ENCODE measurements around the gene QRICH1. TPM values are rescaled to one million over a fixed set of nuclear protein-coding genes. Genes with fewer than 3 reads are reported as not detected.

The QRICH1 gene
- total and polyA plus RNA-seq, 2 of the 13 experiments (the other 11 are each of a cell fraction or from before 2014, with no cell fraction given) = 52.6 to 102 TPM

- TF ChIP-seq ZNF318 (CRISPR knock-in tag; IDR thresholded peaks at IDR 0.05) = peak; percentile 95; the same call in 1 of the 2 replicates
- peak; percentile 83 for TF ChIP-seq HNRNPK (IDR thresholded peaks at IDR 0.05; ENCODE audit: low read depth, low read length, poor library complexity, severe bottlenecking)
- TF ChIP-seq, protein P1, sequence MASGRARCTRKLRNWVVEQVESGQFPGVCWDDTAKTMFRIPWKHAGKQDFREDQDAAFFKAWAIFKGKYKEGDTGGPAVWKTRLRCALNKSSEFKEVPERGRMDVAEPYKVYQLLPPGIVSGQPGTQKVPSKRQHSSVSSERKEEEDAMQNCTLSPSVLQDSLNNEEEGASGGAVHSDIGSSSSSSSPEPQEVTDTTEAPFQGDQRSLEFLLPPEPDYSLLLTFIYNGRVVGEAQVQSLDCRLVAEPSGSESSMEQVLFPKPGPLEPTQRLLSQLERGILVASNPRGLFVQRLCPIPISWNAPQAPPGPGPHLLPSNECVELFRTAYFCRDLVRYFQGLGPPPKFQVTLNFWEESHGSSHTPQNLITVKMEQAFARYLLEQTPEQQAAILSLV (CRISPR knock-in tag; IDR thresholded peaks at IDR 0.05; ENCODE audit: borderline replicate concordance) = peak; percentile 98; the same call in 1 of the 2 replicates
- TF ChIP-seq ZNF44 (CRISPR knock-in tag; IDR thresholded peaks at IDR 0.05) = 0 out of 2 replicates have a peak, but pooled peaks have one; percentile 55
- TF ChIP-seq, protein P2, sequence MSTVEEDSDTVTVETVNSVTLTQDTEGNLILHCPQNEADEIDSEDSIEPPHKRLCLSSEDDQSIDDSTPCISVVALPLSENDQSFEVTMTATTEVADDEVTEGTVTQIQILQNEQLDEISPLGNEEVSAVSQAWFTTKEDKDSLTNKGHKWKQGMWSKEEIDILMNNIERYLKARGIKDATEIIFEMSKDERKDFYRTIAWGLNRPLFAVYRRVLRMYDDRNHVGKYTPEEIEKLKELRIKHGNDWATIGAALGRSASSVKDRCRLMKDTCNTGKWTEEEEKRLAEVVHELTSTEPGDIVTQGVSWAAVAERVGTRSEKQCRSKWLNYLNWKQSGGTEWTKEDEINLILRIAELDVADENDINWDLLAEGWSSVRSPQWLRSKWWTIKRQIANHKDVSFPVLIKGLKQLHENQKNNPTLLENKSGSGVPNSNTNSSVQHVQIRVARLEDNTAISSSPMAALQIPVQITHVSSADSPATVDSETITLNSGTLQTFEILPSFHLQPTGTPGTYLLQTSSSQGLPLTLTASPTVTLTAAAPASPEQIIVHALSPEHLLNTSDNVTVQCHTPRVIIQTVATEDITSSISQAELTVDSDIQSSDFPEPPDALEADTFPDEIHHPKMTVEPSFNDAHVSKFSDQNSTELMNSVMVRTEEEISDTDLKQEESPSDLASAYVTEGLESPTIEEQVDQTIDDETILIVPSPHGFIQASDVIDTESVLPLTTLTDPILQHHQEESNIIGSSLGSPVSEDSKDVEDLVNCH (CRISPR knock-in tag; IDR thresholded peaks at IDR 0.05) = no peak
- TF ChIP-seq POLR2AphosphoS5 (IDR thresholded peaks at IDR 0.05; ENCODE audit: low read depth, low read length) = peak; percentile 98
- TF ChIP-seq ZNF780A (CRISPR knock-in tag; IDR thresholded peaks at IDR 0.05) = no peak; the same call in 1 of the 2 replicates
- TF ChIP-seq ZNF562 (CRISPR knock-in tag; IDR thresholded peaks at IDR 0.05; ENCODE audit: borderline replicate concordance) = no peak
- TF ChIP-seq SP1 (IDR thresholded peaks at IDR 0.05) = no peak
- TF ChIP-seq SP1 (CRISPR knock-in tag; IDR thresholded peaks at IDR 0.05) = peak; percentile 85
- TF ChIP-seq ZNF124 (CRISPR knock-in tag; IDR thresholded peaks at IDR 0.05) = peak; percentile 91
- TF ChIP-seq HDAC1 (CRISPR knock-in tag; IDR thresholded peaks at IDR 0.05) = peak; percentile 96
- TF ChIP-seq ZNF776 (CRISPR knock-in tag; IDR thresholded peaks at IDR 0.05) = no peak
- peak; percentile 76; the same call in 1 of the 2 replicates for TF ChIP-seq ZNF160 (CRISPR knock-in tag; IDR thresholded peaks at IDR 0.05)
- TF ChIP-seq MIER2 (CRISPR knock-in tag; IDR thresholded peaks at IDR 0.05) = peak; percentile 80
- TF ChIP-seq SNAI1 (CRISPR knock-in tag; IDR thresholded peaks at IDR 0.05; ENCODE audit: borderline replicate concordance) = peak; percentile 92
Measured at GRCh38 chr3:49028673-49029562, 65.0 kb downstream of the QRICH1 start, which contains the start of gene IMPDH2 (continued).

Measured in HepG2 (cell line).